Transverse colon (tissue), 4 donors: ENCODE results near the gene CPOX. TPM values are rescaled to one million over a fixed set of nuclear protein-coding genes. Genes with fewer than 3 reads are reported as not detected.

Source experiments
- DNase-seq: peaks from one replicate; pipeline ENCODE4 v3.0.0-alpha.2; 2019
- H3K27ac ChIP-seq, 4 donors: fragments of 200-600 bp; sonication (generic); 2 replicates each; pipeline ENCODE4 v1.5.1; 2016 to 2018; ENCODE audit warnings: inconsistent platforms in 4 of 4
- H3K27me3 ChIP-seq: fragments of 200-600 bp; sonication (generic); 2 replicates; pipeline ENCODE4 v1.5.1; 2017; ENCODE audit warnings: inconsistent platforms
- H3K36me3 ChIP-seq, 4 donors: fragments of 200-600 bp; sonication (generic); 2 replicates each; pipeline ENCODE4 v1.5.1; 2017 to 2019; ENCODE audit warnings: inconsistent platforms in 4 of 4
- H3K4me1 ChIP-seq, 4 donors: fragments of 200-600 bp; sonication (generic); 2 replicates each; pipeline ENCODE4 v1.5.1; 2017 to 2020; ENCODE audit warnings: inconsistent platforms in 4 of 4
- H3K4me3 ChIP-seq, 4 donors: fragments of 200-600 bp; sonication (generic); 1 replicate in 1 of 4; 2 replicates in 3 of 4; pipeline versions ENCODE4 v1.5.1 to v1.6.1; 2017 to 2019; ENCODE audit warnings: inconsistent platforms in 4 of 4
- H3K9me3 ChIP-seq, 2 donors: fragments of 200-600 bp; sonication (generic); 2 replicates each; pipeline ENCODE4 v1.5.1; 2017 to 2019; ENCODE audit warnings: inconsistent platforms in 2 of 2
- EP300 ChIP-seq: sonication (generic); formaldehyde crosslinking; IDR thresholded peaks from one replicate; pipeline ENCODE4 v1.6.1; 2017; ENCODE audit warnings: antibody characterized with exemption, low read depth
- POLR2A ChIP-seq: fragments of 450-650 bp; IDR thresholded peaks from one replicate; pipeline ENCODE4 v1.6.1; 2016; ENCODE audit warnings: antibody characterized with exemption, mild to moderate bottlenecking, moderate library complexity
- POLR2AphosphoS5 ChIP-seq, 3 donors: sonication (generic); formaldehyde crosslinking; IDR thresholded peaks; one replicate each; pipeline ENCODE4 v1.6.1; 2016; ENCODE audit warnings: antibody characterized with exemption in 3 of 3
- WGBS, 2 donors: methylation state at CpG; one replicate each; pipeline ENCODE4 v1.1.5; 2018; ENCODE audit warnings: low coverage in 1 of 2; 5-methylcytosine and 5-hydroxymethylcytosine counted together
- in situ Hi-C, 4 donors: fragments of 200-750 bp; cut with MboI; loops; one replicate each; pipeline versions ENCODE4 v1.15.0 to v1.15.1; 2017; ENCODE audit warnings: low sequenced_read_pairs in 3 of 4, low pct_ligation_motif_present in 1 of 4, low pct_unique_long_range_greater_than_20kb in 1 of 4
- intact Hi-C: fragments of 100-400 bp; cut with DNase I; formaldehyde crosslinking; loops from one replicate; pipeline ENCODE4 v1.15.1; 2023; ENCODE audit warnings: low total_unique reads
- total RNA-seq, 4 donors: library from RNA; depleted of rRNA; stranded (reverse); fragments of >200 nt; gene quantifications; one replicate each; pipeline ENCODE4 v1.1.0, GENCODE V29; 2016
- TF ChIP-seq, protein P1 (sequence below), 5 experiments: fragments of 200-600 bp in 3 of 5; fragments of 450-650 bp in 2 of 5; sonication (generic) in 3 of 5; IDR thresholded peaks; 1 replicate in 2 of 5; 2 replicates in 3 of 5; pipeline ENCODE4 v1.5.1; 2016 to 2017; ENCODE audit warnings: antibody characterized with exemption in 5 of 5, inconsistent platforms in 3 of 5, mild to moderate bottlenecking in 2 of 5, moderate library complexity in 1 of 5

CPOX gene
- total RNA-seq, 4 donors from 2014 or later: 17.9 to 30.7 (median 26.3) TPM

DNA sequence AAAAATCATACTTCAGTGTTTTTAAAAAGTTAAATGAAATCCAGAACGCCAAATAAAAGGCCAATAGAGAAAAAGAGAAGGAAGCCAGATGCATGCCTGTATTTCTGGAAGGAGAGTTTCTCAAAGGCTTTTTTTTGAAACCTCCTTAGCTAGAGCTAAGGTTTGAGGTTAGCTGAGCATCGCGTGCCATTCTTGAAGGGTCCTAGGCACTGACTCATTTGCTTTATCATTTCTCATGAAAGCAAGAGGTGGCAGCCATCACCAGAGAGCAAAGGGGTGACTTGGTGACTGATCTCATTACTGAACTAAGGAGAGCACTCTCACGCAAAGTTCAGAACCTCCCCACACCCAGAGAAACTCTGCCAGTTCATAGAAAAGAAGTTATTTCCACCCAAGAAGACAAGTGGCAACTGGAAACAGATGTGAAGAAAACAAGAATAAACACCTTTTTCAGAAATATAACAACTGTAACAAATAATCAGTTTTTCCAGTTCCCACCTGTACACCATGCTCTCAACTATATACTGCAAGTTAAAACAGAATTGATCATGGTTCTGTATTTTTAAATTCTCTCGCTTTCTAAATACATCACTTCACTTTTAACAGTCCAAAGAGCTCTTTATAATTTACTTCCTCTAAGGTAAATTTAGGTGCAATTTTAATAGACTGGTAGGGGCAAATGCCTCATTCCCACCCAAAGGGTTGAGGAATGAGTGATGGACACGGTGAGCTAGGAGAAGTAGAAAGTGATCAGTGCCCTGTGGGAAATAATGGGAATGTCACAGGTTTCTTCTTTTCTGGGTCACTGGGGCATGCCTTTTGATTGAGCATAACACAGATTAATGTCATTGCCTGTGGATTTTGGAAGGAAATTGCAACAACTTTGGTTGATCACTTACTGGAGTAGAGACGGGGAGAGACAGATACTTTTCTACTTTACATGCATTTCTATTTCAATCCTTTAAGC lies 37.0 kb downstream of the CPOX start:
- H3K4me3 ChIP-seq: no peak overlapping the region
- TF ChIP-seq, protein P1, sequence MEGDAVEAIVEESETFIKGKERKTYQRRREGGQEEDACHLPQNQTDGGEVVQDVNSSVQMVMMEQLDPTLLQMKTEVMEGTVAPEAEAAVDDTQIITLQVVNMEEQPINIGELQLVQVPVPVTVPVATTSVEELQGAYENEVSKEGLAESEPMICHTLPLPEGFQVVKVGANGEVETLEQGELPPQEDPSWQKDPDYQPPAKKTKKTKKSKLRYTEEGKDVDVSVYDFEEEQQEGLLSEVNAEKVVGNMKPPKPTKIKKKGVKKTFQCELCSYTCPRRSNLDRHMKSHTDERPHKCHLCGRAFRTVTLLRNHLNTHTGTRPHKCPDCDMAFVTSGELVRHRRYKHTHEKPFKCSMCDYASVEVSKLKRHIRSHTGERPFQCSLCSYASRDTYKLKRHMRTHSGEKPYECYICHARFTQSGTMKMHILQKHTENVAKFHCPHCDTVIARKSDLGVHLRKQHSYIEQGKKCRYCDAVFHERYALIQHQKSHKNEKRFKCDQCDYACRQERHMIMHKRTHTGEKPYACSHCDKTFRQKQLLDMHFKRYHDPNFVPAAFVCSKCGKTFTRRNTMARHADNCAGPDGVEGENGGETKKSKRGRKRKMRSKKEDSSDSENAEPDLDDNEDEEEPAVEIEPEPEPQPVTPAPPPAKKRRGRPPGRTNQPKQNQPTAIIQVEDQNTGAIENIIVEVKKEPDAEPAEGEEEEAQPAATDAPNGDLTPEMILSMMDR (IDR thresholded peaks at IDR 0.05): no peak
- no peak for TF ChIP-seq EP300
- TF ChIP-seq POLR2A: no peak
- no peak for TF ChIP-seq POLR2AphosphoS5 (IDR thresholded peaks at IDR 0.05)
- DNase-seq: no peak
- H3K27me3 ChIP-seq: no peaks in the 10 kb centered on the region
- 66 to 86% methylated on average over 6 to 7 of the region's 7 CpGs for WGBS, 2 donors
- H3K9me3 ChIP-seq: no peaks in the 10 kb centered on the region
- H3K4me1 ChIP-seq: peaks cover 0 to 7% (median 0%) of the 10 kb centered on the region in 4 donors
- in situ Hi-C loops (no loop called here), intact Hi-C loops (no loop called here)
- H3K27ac ChIP-seq: peak overlapping the region; percentile 46 to 70 (median 62)
- H3K36me3 ChIP-seq: no peaks in the 10 kb centered on the region

- intact Hi-C loops: no loop called here
- no peak for DNase-seq
- H3K4me3 ChIP-seq: peak overlapping the region in 1 of 4 donors; percentile 1
- H3K4me1 ChIP-seq: peaks cover 0 to 7% (median 0%) of the 10 kb centered on the region in 4 donors
- TF ChIP-seq, protein P1 (IDR thresholded peaks at IDR 0.05): no peak
- no peak for TF ChIP-seq EP300
- in situ Hi-C loops: no loop called here
- H3K27me3 ChIP-seq: no peaks in the 10 kb centered on the region
- H3K27ac ChIP-seq: peak overlapping the region; percentile 46 to 70 (median 57)
- no peaks in the 10 kb centered on the region for H3K9me3 ChIP-seq
- WGBS, 2 donors: 40 to 45% methylated on average over 4 of the region's 4 CpGs
- no peaks in the 10 kb centered on the region for H3K36me3 ChIP-seq
Measured at GRCh38 chr3:98555025-98555379, 38.4 kb downstream of the CPOX start.

GRCh38 chr3:98554580-98554979 lies 38.8 kb downstream of the CPOX start:
- Histone ChIP-seq H3K27me3 (no peaks in the 10 kb centered on the region), H3K36me3 (no peaks in the 10 kb centered on the region), H3K4me3 (no peak overlapping the region), H3K27ac (peak overlapping the region; percentile 46 to 70 (median 62)), H3K4me1 (peaks cover 0 to 7% (median 0%) of the 10 kb centered on the region in 4 donors), H3K9me3 (no peaks in the 10 kb centered on the region)
- WGBS, 2 donors: 85 to 96% methylated on average over 2 of the region's 2 CpGs
- in situ Hi-C loops (no loop called here), intact Hi-C loops (no loop called here)
- DNase-seq: no peak
- TF ChIP-seq POLR2AphosphoS5 (IDR thresholded peaks at IDR 0.05) (no peak), POLR2A (no peak), EP300 (no peak)
- TF ChIP-seq, protein P1 (IDR thresholded peaks at IDR 0.05): no peak

DNA sequence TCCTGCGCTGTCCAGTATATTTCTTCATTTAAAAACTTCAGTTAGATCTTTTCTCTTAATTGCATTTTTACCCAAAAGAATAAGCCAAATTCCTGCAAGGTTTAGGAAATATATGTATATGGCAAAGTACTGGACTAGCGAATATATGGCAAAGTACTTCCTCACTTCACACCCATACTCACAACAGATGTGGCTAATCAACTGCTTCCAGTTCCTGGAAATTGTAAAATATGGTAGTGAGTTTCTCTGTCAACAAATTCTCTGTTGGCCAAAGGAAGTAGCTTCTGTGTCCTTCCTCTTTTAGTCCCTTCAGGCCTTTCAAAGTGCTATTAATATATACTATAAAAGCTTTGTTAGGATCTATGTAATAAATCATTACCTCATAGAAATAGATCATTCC lies 39.7 kb downstream of the CPOX start:
- no peaks in the 10 kb centered on the region for H3K9me3 ChIP-seq
- WGBS, 2 donors: 57 to 74% methylated on average over 2 of the region's 2 CpGs
- TF ChIP-seq, protein P1 (IDR thresholded peaks at IDR 0.05): no peak
- TF ChIP-seq POLR2AphosphoS5 (IDR thresholded peaks at IDR 0.05) (no peak), POLR2A (no peak), EP300 (no peak)
- in situ Hi-C loops (no loop called here), intact Hi-C loops (no loop called here)
- DNase-seq: no peak
- H3K4me3 ChIP-seq: no peak overlapping the region
- no peaks in the 10 kb centered on the region for H3K36me3 ChIP-seq
- peaks cover 0 to 7% (median 0%) of the 10 kb centered on the region in 4 donors for H3K4me1 ChIP-seq
- H3K27ac ChIP-seq: peak overlapping the region; percentile 46 to 70 (median 62)
- no peaks in the 10 kb centered on the region for H3K27me3 ChIP-seq
